ENCODE results near the gene MMP12.
A peak's percentile ranks its signal among the peaks of the same experiment; 100 is the strongest.

MMP12 gene

DNA sequence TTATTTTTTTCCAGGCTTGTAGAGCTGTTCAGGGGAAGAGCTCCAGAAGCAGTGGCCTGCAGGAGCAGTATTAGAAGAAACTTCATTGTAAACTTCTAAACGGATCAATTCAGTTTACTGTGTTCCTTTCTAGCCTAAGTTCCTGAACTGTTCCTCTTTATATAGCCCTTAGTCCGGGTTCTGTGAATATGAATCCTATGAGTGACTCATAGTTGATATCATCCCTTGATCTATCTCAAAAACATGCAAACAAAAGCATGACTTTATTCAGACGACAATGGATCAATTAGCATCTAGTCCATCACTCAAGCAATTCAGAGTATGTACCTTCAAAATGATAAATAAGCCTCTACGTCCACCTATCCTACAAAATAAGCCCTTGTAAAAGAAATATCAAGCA, at the start of gene MMP12:
TSS of gene MMP12 (minus strand) at position 131 of the 400 bp plus-strand sequence. CDS start at position 86, 45 bp downstream.
- H3K27ac ChIP-seq: no peak within 1 kb of the TSS
- ChIA-PET CTCF (no interaction called here), POLR2A (ENCODE audit: low non-redundant PET) (no interaction called here)
- no peak for DNase-seq (ENCODE audit: low spot score)
- TF ChIP-seq, protein P1, sequence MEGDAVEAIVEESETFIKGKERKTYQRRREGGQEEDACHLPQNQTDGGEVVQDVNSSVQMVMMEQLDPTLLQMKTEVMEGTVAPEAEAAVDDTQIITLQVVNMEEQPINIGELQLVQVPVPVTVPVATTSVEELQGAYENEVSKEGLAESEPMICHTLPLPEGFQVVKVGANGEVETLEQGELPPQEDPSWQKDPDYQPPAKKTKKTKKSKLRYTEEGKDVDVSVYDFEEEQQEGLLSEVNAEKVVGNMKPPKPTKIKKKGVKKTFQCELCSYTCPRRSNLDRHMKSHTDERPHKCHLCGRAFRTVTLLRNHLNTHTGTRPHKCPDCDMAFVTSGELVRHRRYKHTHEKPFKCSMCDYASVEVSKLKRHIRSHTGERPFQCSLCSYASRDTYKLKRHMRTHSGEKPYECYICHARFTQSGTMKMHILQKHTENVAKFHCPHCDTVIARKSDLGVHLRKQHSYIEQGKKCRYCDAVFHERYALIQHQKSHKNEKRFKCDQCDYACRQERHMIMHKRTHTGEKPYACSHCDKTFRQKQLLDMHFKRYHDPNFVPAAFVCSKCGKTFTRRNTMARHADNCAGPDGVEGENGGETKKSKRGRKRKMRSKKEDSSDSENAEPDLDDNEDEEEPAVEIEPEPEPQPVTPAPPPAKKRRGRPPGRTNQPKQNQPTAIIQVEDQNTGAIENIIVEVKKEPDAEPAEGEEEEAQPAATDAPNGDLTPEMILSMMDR (conservative IDR thresholded peaks at IDR 0.05; ENCODE audit: low read depth): no peak

DNA sequence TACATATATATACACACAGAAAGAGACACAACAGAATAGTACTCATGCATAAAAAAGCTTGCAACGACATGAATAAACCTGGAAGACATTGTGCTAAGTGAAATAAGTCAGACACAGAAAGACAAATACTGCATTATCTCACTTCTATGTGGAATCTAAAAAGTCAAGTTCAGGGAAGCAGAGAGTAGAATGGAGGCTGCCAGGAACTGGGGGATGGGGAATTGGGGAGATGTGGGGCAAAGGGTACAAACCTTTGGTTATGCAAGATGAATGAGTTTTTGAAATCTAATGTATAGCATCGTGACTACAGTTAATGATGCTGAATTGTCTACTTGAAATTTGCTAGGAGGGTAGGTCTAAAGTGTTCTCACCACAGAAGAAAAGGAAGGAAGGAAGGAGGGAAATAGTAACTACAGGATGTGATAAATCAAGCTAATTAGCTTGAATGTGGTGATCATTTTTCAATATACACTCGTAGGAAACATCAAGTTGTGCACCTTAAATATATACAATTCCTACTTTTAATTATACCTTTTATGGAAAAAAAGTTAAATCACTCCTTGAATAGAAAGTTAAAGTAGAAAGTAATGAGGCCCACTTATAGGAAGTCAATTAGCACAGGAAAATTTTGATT, 46.9 kb upstream of the MMP12 start:
- ChIA-PET POLR2A (ENCODE audit: low non-redundant PET) (no interaction called here), CTCF (no interaction called here)
- DNase-seq (ENCODE audit: low spot score): no peak
- TF ChIP-seq, protein P1 (conservative IDR thresholded peaks at IDR 0.05; ENCODE audit: low read depth): no peak
- no peak overlapping the region for H3K27ac ChIP-seq

DNA sequence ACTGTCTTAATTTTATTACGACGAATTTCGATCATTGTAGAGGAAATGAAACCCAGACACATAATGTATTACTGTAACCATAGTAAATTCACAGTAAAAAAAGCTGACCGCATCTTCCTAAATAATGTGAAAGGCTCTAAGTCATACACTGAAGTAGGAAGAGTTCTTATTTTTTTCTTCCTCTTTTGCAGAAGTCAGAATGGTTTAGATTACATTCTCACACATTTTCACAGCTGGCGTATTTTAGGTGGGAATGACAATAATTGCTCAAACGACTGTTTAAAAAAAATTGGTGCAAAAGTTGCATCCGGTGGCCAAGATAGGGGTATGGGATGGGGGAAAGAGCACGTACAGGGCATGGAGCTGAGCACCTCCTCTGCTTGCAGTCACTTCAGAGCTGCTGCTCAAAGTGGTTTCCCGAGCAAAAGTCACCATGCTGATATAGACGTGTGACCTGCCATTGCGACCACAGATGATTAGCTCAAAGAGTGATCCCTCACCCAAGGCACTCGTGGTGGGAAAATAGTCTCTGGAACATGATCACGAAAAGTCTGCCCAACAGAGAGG, 45.4 kb upstream of the MMP12 start:
- DNase-seq (ENCODE audit: low spot score): no peak
- TF ChIP-seq, protein P1 (conservative IDR thresholded peaks at IDR 0.05; ENCODE audit: low read depth): no peak
- CTCF ChIA-PET: interaction anchor here (0.7 kb wide), 1 partner anchor 106 kb away, joined by 3 read pairs; no protein-coding TSS in a partner anchor
- H3K27ac ChIP-seq: no peak overlapping the region
- POLR2A ChIA-PET (ENCODE audit: low non-redundant PET): no interaction called here

DNA sequence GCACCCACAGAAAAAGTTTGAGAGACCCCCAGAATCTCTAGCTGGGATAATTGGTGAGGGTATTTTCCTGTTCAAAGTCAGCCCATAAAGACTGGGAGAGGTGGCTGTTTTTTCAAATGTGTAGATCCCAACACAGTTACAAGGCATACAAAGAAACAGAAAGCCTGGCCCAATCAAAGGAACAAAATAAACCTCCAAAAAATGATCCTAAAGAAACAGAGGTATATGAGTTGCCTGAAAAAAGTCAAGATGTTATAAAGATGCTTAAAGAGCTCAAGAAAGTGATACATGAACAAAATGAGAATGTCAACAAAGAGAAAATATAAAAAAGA, 40.2 kb upstream of the MMP12 start:
- ChIA-PET CTCF (interaction anchor here (0.7 to 1.8 kb wide), 13 partner anchors 8 to 185 kb away, joined by 3 to 10 read pairs (median 4); partner anchors contain the start of gene MMP13), POLR2A (ENCODE audit: low non-redundant PET) (no interaction called here)
- TF ChIP-seq, protein P1 (conservative IDR thresholded peaks at IDR 0.05; ENCODE audit: low read depth): peak; percentile 20; the same call in 1 of the 2 replicates
- DNase-seq (ENCODE audit: low spot score): no peak
- no peak overlapping the region for H3K27ac ChIP-seq

DNA sequence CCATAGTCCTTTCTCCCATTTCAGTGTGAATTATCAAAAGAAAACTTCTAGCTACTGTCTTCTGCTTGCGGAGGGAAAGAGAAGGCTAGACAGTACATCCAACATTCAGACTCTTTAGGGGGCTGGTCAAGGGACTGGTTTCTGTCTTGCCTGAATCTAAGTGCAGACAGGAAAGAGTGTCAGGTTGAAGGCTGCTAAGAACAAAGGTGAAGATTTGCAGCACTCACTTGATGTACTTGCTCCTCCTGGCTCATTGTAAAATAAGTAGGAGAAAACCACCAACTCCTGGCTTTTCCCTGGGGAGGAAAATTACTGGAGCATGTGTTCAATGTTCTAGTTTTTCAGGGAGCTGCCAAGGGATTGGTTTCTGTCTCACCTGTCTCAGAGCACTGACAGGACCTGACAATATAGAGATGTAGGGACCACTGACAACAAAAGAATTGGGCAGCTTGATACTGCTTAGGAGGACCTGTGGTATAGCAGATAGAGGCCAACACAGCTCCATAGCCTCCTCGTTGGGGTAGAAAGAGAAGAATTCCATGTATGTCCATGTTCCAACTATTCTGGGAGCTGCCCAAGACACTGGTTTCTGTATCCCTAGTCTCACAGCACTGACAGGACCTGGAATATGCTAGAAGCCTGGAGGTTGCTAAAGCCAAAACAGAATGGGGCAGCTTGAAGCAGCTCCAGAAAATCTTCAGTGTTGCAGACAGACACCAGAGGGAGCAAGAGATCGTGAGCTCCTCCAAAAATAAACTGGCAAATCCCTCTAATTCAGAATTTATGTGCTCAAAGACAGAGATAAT, 39.7 kb upstream of the MMP12 start:
- CTCF ChIA-PET: interaction anchor here (0.6 to 1.8 kb wide), 17 partner anchors 9 to 184 kb away, joined by 3 to 10 read pairs (median 4); partner anchors contain the start of gene MMP13
- H3K27ac ChIP-seq: no peak overlapping the region
- POLR2A ChIA-PET (ENCODE audit: low non-redundant PET): no interaction called here
- DNase-seq (ENCODE audit: low spot score): peak; percentile 42
- TF ChIP-seq, protein P1 (conservative IDR thresholded peaks at IDR 0.05; ENCODE audit: low read depth): peak; percentile 63

DNA sequence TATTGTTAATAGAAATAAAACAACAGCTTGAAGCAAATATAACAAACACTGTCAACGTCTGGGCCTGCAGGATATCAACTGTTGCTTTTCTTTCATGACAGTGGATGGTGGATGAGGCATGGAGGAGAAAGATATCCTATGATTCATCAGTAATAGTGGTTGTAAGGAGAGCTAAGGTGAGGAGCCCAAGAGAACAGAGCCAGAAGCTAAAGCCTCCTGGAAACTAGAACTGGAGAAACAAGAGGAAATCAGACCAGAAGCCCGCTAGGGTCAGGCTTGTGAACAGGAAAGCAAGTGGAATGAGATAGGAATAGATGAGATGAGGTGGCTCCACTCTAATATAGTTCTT, 37.7 kb upstream of the MMP12 start:
- TF ChIP-seq, protein P1 (conservative IDR thresholded peaks at IDR 0.05; ENCODE audit: low read depth): no peak
- CTCF ChIA-PET: interaction anchor here (0.6 kb wide), 3 partner anchors 9 to 1163 kb away, joined by 3 to 4 read pairs (median 3); no protein-coding TSS in a partner anchor
- DNase-seq (ENCODE audit: low spot score): peak; percentile 48
- H3K27ac ChIP-seq: no peak overlapping the region; the same call in 1 of the 2 replicates
- POLR2A ChIA-PET (ENCODE audit: low non-redundant PET): no interaction called here

Measured in RWPE1 (cell line).